Small intestine (tissue), 7 donors: ENCODE results near the gene NUP205. TPM values are rescaled to one million over a fixed set of nuclear protein-coding genes. Genes with fewer than 3 reads are reported as not detected.
"Not testable (repeated sequence)": the region's sequence is repeated elsewhere in the genome, so short reads cannot be mapped to it uniquely, and the experiment has no call there.

Experiments used
- DNase-seq, 2 donors: peaks; one replicate each; pipeline versions ENCODE4 v3.0.0 to v3.0.0-alpha.2; 2013
- FAIRE-seq: peaks from 2 replicates; lab custom pipeline; 2012; peaks lifted over from hg19 to GRCh38; lab: Jason Lieb, UNC
- H3K27ac ChIP-seq, 3 donors: one replicate each; pipeline ENCODE4 v1.5.1; 2013; ENCODE audit warnings: low read length in 2 of 3, mild to moderate bottlenecking in 2 of 3, control low read depth in 1 of 3, inconsistent platforms in 1 of 3, low read depth in 1 of 3, moderate library complexity in 1 of 3
- H3K27me3 ChIP-seq, 3 donors: one replicate each; pipeline ENCODE4 v1.6.1; 2013; ENCODE audit warnings: low read length in 3 of 3, inconsistent platforms in 1 of 3; ENCODE audit not compliant: control insufficient read depth in 3 of 3, insufficient read depth in 3 of 3
- H3K36me3 ChIP-seq, 3 donors: one replicate each; pipeline ENCODE4 v1.6.1; 2013; ENCODE audit warnings: low read length in 3 of 3, inconsistent platforms in 1 of 3, low read depth in 1 of 3, mild to moderate bottlenecking in 1 of 3, moderate library complexity in 1 of 3; ENCODE audit not compliant: control insufficient read depth in 3 of 3, insufficient read depth in 2 of 3
- H3K4me1 ChIP-seq, 3 donors: one replicate each; pipeline ENCODE4 v1.6.1; 2013; ENCODE audit warnings: low read length in 2 of 3, inconsistent platforms in 1 of 3, low read depth in 1 of 3, mild to moderate bottlenecking in 1 of 3, moderate library complexity in 1 of 3; ENCODE audit not compliant: control insufficient read depth in 3 of 3, insufficient read depth in 2 of 3
- H3K4me3 ChIP-seq, 3 donors: one replicate each; pipeline ENCODE4 v1.5.1; 2013; ENCODE audit warnings: low read length in 3 of 3, control low read depth in 1 of 3, inconsistent platforms in 1 of 3, low read depth in 1 of 3, mild to moderate bottlenecking in 1 of 3, moderate library complexity in 1 of 3
- H3K9me3 ChIP-seq, 2 donors: one replicate each; pipeline ENCODE4 v1.6.1; 2013; ENCODE audit warnings: low read depth in 1 of 2, low read length in 1 of 2; ENCODE audit not compliant: control insufficient read depth in 2 of 2, insufficient read depth in 1 of 2
- WGBS, 3 donors: extraction: QIAGEN DNeasy Blood & Tissue Kit; methylation state at CpG; one replicate each; pipeline ENCODE4 v1.1.7; 2013; 5-methylcytosine and 5-hydroxymethylcytosine counted together
- polyA plus RNA-seq, 4 donors: library from polyadenylated mRNA; stranded (reverse) in 3 of 4; unstranded in 1 of 4; fragments of 200-250 nt in 3 of 4; fragments of 120-200 nt in 1 of 4; gene quantifications; one replicate each; pipeline versions ENCODE4 v1.2.1 to v1.2.3, GENCODE V29; 2013
- donor health status: healthy with polysubstance abuse.
- donor health status: control.
- donor health status: control.
- donor health status: Bipolar disorder and iron deficiency.
- donor health status: healthy.

The NUP205 gene
- polyA plus RNA-seq, 4 donors: 17.6 to 37.9 (median 25.6) TPM

DNA sequence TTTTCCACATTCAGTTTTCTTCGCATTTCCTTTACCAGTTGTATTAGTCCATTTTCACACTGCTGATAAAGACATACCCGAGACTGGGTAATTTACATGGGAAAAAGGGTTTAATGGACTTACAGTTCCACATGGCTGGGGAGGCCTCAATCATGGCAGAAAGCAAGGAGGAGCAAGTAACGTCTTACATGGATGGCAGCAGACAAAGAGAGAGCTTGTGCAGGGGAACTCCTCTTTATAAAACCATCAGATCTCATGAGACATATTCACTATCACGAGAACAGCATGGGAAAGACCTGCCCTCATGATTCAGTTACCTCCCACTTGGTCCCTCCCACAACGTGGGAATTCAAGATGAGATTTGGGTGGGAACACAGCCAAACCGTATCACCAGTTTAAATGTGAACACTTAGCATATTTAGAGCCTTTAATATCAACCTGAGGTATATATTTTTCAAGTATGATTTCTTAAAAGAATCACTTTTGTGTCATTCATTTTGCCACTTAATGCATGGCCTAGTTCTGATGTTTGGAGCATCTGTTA, 111.2 kb downstream of the NUP205 start:
- not testable (repeated sequence) for H3K4me3 ChIP-seq, H3K36me3 ChIP-seq, H3K27me3 ChIP-seq, FAIRE-seq, H3K9me3 ChIP-seq, H3K27ac ChIP-seq, DNase-seq, H3K4me1 ChIP-seq
- WGBS, 3 donors: 61 to 77% (median 70%) methylated on average over 6 of the region's 6 CpGs

DNA sequence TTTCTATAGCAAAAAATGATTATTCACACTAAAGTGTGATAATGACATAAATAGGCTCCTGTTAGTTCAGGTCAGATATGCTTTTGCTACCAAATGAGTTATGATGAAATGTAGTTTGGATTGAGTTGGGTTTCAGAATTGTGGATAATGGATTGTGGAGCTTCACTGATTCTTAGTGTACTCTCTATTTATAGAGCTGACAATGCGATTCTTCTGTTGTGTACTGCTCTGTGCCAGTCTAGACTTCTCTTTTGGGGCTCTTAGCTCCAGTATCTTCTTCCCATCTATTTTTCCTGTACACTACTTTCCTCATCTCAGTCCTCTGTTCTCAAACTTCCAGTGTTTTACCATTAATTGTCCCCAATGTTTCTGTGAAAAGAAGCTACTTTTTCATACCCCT, 112.1 kb downstream of the NUP205 start:
- peaks cover 0 to 3% (median 0%) of the 10 kb centered on the region in 3 donors for H3K4me1 ChIP-seq
- no peak for FAIRE-seq
- H3K4me3 ChIP-seq: no peak overlapping the region
- H3K27me3 ChIP-seq: no peaks in the 10 kb centered on the region
- DNase-seq: no peak
- WGBS, 3 donors: 73 to 89% (median 81%) methylated on average over 1 of the region's 1 CpG
- H3K36me3 ChIP-seq: peaks cover 0 to 3% (median 0%) of the 10 kb centered on the region in 3 donors
- peaks cover 0 to 8% of the 10 kb centered on the region in 2 donors for H3K9me3 ChIP-seq
- H3K27ac ChIP-seq: no peak overlapping the region

DNA sequence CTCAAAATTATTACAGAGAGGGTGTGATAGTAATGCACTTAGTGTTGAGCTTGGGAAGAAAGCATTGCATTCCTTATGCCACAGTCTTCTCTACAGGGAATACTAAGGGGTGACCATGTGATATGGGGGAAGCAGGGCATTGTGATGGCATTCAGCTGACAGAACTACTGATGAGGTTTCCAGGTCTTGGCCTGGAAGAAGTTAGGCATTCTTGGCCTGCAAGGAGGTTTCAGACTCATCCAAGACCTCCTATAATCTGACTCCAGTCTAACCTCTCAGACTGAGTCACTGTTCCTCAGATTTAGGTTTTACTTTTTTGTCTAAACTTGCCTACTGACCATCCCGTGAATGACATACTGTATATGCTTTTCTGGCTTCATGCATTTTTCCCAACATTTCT, 112.5 kb downstream of the NUP205 start:
- H3K27ac ChIP-seq: no peak overlapping the region
- peaks cover 0 to 3% (median 2%) of the 10 kb centered on the region in 3 donors for H3K36me3 ChIP-seq
- DNase-seq (no peak), FAIRE-seq (no peak)
- no peaks in the 10 kb centered on the region for H3K27me3 ChIP-seq
- WGBS, 3 donors: 57 to 76% (median 58%) methylated on average over 1 of the region's 1 CpG
- H3K9me3 ChIP-seq: peaks cover 0 to 8% of the 10 kb centered on the region in 2 donors
- H3K4me3 ChIP-seq: no peak overlapping the region
- H3K4me1 ChIP-seq: peaks cover 0 to 3% (median 0%) of the 10 kb centered on the region in 3 donors

DNA sequence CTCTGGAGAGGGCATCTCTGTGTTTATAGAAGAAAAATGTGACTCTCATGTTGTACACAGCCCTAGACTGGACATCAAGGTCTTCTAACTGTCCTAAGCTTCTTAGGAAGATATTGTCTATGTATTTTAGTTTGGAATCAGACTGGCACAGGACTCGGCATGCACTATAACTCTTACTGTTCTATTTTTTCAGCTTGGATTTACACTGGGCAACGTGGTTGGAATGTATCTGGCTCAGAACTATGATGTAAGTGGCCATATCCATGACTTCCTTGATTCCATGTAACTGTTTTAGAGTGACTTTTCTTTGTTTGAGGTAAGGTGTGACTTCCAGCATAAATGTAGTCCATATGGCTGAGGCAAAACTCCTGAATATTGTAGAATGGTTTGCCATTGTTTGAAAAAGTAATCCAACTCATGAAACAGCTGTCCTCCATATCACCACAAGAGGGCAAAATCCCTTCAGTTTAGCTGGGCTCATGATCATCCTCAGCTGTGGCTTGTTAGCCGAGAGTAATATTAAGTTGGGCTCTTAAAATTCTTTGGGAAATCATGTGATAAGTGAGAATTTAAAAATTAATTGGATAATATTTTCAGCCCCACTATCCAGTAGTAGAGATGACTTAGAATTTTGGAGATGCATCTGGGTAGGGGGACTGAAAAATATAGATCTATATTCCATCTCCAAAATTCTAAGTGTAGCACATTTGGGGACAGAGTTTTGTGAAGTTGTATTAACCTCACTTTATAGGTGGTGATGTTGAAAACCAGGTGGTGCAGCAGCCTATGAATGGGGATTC, 115.0 kb downstream of the NUP205 start:
- Histone ChIP-seq H3K36me3 (peaks cover 0 to 7% (median 3%) of the 10 kb centered on the region in 3 donors), H3K4me1 (peaks cover 0 to 3% (median 0%) of the 10 kb centered on the region in 3 donors), H3K27ac (no peak overlapping the region), H3K4me3 (no peak overlapping the region), H3K27me3 (no peaks in the 10 kb centered on the region), H3K9me3 (peaks cover 0 to 8% of the 10 kb centered on the region in 2 donors)
- DNase-seq (peak; percentile 42 to 53), FAIRE-seq (no peak)
- 63 to 72% (median 69%) methylated on average over 3 of the region's 3 CpGs for WGBS, 3 donors

DNA sequence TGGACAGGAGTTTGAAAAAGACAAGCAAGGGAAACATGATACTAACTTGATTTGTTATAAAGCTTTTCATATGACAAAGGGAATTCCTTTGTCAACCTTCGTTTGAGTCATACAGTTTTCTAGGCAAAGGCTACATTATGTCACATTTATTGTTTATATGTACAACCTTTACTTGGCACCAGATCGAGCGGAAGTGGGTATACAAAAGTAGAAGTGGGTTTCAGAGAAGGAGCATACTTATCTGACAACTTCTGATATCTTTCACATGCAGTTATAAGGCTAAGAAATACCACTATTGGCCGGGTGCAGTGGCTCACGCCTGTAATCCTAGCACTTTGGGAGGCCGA, 115.6 kb downstream of the NUP205 start:
- peaks cover 0 to 6% of the 10 kb centered on the region in 2 donors for H3K9me3 ChIP-seq
- H3K4me1 ChIP-seq: peaks cover 0 to 3% (median 0%) of the 10 kb centered on the region in 3 donors
- no peaks in the 10 kb centered on the region for H3K27me3 ChIP-seq
- DNase-seq (no peak), FAIRE-seq (no peak)
- no peak overlapping the region for H3K27ac ChIP-seq
- WGBS, 3 donors: 77 to 85% (median 85%) methylated on average over 6 of the region's 6 CpGs
- H3K4me3 ChIP-seq: no peak overlapping the region
- H3K36me3 ChIP-seq: peaks cover 0 to 11% (median 3%) of the 10 kb centered on the region in 3 donors

DNA sequence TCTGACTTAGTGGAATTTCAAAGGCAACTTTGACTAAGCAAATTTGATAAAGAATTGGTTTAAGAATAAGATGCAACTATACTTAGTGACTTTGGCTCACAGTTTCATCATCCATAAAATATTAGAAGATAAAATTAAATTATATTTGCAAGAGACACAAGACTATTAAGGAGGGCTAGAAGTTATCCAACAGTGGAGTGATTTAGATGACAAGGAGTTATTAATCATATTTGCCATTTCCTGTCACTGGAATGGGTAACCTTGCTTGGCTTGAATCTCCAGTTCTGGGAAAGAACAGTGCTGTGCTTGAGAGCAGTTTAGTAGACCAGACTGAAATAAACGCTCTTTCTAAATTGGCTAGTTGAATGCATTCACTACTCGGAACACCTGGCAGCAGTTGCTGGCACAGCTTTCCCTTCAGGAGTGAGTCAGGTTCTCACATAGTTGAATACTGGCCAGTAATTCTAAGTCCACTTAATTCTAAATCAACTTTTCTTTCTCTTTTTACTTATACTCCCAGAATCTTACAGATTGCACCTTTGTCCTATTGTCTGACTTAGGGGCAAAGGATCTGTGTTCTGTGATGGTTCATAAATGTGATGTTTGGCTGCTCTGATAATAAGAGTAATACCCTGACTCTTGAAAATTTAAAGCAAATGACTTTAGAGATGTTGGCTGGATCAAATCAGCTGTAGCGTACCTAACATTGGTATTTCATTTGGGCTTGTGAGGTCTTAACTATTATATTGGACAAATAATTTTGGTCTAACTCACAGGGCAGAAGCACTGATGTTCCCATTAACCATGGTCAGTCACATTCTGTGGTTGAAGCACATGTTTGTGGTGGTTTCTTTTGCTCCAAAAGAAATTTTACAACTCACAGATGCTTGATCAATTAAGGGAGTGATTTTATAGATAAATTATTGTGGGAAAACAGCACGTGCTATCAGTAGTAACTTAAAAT, 121.2 kb downstream of the NUP205 start:
- Histone ChIP-seq H3K4me3 (no peak overlapping the region), H3K9me3 (no peaks in the 10 kb centered on the region), H3K36me3 (peaks cover 0 to 14% (median 3%) of the 10 kb centered on the region in 3 donors), H3K27me3 (no peaks in the 10 kb centered on the region), H3K4me1 (no peaks in the 10 kb centered on the region), H3K27ac (no peak overlapping the region)
- FAIRE-seq (no peak), DNase-seq (no peak)
- WGBS, 3 donors: 62 to 77% (median 64%) methylated on average over 4 of the region's 4 CpGs

DNA sequence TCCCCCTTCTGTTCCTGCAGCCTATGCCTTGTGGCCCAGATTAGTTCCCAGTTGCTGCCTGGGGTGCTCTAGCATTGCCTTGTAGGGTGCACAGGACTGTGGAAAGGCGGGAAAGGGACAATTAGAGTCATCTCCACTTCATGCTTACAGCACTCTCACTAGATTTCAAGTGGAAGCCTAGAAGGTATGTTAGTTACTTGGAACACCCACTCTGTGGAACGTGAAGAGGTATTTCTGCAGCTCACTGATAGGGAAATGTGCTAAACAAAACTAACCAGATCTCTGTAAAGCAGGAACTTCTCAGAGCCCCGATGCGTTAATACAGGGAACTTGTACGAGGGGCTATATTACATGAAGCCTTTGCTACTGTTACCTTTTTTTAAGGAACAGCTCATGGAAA, 124.0 kb downstream of the NUP205 start:
- Histone ChIP-seq H3K4me3 (no peak overlapping the region), H3K27me3 (no peaks in the 10 kb centered on the region), H3K4me1 (no peaks in the 10 kb centered on the region), H3K36me3 (peaks cover 0 to 16% (median 0%) of the 10 kb centered on the region in 3 donors), H3K27ac (no peak overlapping the region), H3K9me3 (no peaks in the 10 kb centered on the region)
- FAIRE-seq (no peak), DNase-seq (no peak)
- WGBS, 3 donors: 70 to 91% (median 83%) methylated on average over 5 of the region's 5 CpGs

DNA sequence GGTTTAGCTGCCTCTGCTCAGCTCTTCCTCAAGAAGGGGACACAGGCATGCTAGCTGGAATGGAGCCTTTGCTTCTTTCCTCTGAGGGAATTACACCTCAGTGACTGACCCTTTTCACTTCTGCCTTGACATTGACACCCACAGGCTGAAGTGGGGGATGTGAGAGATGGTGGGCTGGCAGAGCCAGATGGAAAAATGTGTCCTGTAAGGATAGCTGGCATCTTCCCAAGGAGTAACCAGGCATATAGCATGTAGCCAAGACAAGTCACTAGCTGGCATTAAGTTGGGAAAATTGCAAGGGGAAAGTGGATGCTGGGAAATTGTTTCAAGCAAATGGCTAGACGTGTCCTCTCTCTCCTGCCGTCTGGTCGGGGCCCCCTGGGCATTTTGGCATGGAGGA, 124.5 kb downstream of the NUP205 start:
- Histone ChIP-seq H3K4me1 (no peaks in the 10 kb centered on the region), H3K36me3 (peaks cover 0 to 16% (median 0%) of the 10 kb centered on the region in 3 donors), H3K27ac (no peak overlapping the region), H3K9me3 (no peaks in the 10 kb centered on the region), H3K27me3 (no peaks in the 10 kb centered on the region), H3K4me3 (no peak overlapping the region)
- no peak for FAIRE-seq
- no peak for DNase-seq
- WGBS, 3 donors: 86 to 96% (median 94%) methylated on average over 3 of the region's 3 CpGs
